ENCODE data around the gene SPG7. TPM values are rescaled to one million over a fixed set of nuclear protein-coding genes. Genes with fewer than 3 reads are reported as not detected.

Gene SPG7
- total RNA-seq, 2 donors from 2014 or later, result 107 to 152 TPM

GRCh38 chr16:89601906-89602272 is 93.7 kb downstream of the SPG7 start:
- no peak overlapping the region for H3K27ac ChIP-seq
- no peak for ATAC-seq
- TF ChIP-seq POLR2A (IDR thresholded peaks at IDR 0.05), result no peak
- TF ChIP-seq, protein P1, sequence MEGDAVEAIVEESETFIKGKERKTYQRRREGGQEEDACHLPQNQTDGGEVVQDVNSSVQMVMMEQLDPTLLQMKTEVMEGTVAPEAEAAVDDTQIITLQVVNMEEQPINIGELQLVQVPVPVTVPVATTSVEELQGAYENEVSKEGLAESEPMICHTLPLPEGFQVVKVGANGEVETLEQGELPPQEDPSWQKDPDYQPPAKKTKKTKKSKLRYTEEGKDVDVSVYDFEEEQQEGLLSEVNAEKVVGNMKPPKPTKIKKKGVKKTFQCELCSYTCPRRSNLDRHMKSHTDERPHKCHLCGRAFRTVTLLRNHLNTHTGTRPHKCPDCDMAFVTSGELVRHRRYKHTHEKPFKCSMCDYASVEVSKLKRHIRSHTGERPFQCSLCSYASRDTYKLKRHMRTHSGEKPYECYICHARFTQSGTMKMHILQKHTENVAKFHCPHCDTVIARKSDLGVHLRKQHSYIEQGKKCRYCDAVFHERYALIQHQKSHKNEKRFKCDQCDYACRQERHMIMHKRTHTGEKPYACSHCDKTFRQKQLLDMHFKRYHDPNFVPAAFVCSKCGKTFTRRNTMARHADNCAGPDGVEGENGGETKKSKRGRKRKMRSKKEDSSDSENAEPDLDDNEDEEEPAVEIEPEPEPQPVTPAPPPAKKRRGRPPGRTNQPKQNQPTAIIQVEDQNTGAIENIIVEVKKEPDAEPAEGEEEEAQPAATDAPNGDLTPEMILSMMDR (IDR thresholded peaks at IDR 0.05), result no peak
- no peaks in the 10 kb centered on the region for H3K27me3 ChIP-seq
- H3K4me1 ChIP-seq, result no peaks in the 10 kb centered on the region
- DNase-seq, result no peak
- H3K36me3 ChIP-seq (replicated peaks in 1 of 2; ENCODE audit: insufficient read depth in 1 of 2, low read depth in 2 of 2), result no peaks in the 10 kb centered on the region
- H3K9me3 ChIP-seq, result no peaks in the 10 kb centered on the region
- H3K4me3 ChIP-seq, result no peak overlapping the region
- intact Hi-C loops (cut with DNase I), result no loop called here
- WGBS, 2 donors, result 54 to 87% methylated on average over 8 to 21 of the region's 22 CpGs

DNA sequence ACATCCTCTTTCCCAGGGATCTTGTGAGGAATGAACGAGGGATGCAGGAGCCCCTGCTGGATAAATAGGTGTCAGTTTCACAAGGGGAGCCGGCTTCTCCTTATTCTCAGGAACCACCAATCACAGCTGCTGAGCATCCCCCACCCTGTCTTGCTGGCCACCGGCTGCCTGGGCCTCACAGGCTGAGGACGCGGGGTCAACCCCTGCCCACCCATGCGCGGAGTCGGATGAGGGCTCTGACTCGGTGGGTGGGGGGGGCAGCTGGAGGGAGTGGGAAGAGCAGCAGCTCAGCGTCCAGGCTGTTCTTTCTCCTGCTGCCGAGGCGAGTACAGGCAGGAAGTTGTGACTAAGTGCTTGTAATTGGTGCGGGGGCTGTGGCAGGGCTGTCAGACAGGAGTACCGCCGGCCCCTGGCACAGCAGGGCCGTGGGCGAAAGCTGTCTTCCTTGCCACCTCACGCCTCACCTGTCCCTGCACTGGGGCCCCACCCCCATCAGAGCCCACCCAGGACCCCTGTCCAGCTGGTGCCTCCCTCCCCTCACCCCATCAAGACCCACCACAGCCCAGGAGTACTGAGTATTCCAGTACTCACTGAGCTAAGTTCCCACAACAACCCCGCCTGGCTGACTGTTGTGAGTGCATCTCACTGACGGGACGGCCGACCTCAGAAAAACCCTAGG is 94.2 kb downstream of the SPG7 start:
- TF ChIP-seq, protein P1 (IDR thresholded peaks at IDR 0.05), result no peak
- TF ChIP-seq POLR2A (IDR thresholded peaks at IDR 0.05), result no peak
- no peaks in the 10 kb centered on the region for H3K4me1 ChIP-seq
- H3K27ac ChIP-seq, result no peak overlapping the region
- WGBS, 2 donors, result 28% methylated on average over 22 of the region's 22 CpGs; no CpG with 5 or more reads in 1 of the 2 donors
- peak; percentile 37 for ATAC-seq
- intact Hi-C loops (cut with DNase I), result no loop called here
- DNase-seq, result no peak
- H3K36me3 ChIP-seq (replicated peaks in 1 of 2; ENCODE audit: insufficient read depth in 1 of 2, low read depth in 2 of 2), result no peaks in the 10 kb centered on the region
- no peaks in the 10 kb centered on the region for H3K27me3 ChIP-seq
- no peak overlapping the region for H3K4me3 ChIP-seq
- no peaks in the 10 kb centered on the region for H3K9me3 ChIP-seq

DNA sequence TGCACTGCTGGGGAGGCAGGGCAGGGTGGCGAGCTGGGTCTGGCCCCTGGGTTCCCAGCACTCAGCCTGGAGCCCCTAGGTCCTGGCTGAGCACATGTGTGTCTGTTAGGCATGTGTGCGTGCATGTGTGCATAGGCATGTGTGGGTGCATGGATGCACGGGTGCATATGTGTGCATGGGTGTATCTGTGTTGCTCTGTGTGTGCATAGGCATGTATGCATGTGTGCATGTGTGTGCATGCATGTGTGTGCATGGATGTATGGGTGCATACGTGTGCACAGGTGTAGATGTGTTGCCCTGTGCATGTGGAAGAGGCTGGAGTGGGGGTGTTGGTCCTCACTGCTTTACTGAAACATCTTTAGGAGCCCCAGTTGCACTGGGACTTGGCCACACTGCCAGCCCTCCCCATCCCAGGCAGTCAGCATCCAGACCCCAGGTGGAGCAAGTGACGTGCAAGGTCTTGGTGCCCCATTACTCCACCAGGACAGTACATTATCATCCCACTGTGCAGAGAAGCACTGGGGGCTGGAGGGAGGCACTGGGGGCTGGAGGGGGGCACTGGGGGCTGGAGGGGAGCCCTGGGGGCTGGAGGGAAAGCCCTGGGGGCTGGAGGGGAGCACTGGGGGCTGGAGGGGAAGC is 94.9 kb downstream of the SPG7 start:
- no peaks in the 10 kb centered on the region for H3K4me1 ChIP-seq
- no peak for ATAC-seq
- intact Hi-C loops (cut with DNase I), result no loop called here
- TF ChIP-seq, protein P1 (IDR thresholded peaks at IDR 0.05), result no peak
- TF ChIP-seq POLR2A (IDR thresholded peaks at IDR 0.05), result no peak
- no peaks in the 10 kb centered on the region for H3K9me3 ChIP-seq
- no peak overlapping the region for H3K27ac ChIP-seq
- no peak overlapping the region for H3K4me3 ChIP-seq
- DNase-seq, result no peak
- H3K36me3 ChIP-seq (replicated peaks in 1 of 2; ENCODE audit: insufficient read depth in 1 of 2, low read depth in 2 of 2), result no peaks in the 10 kb centered on the region
- 68 to 71% methylated on average over 2 to 5 of the region's 5 CpGs for WGBS, 2 donors
- no peaks in the 10 kb centered on the region for H3K27me3 ChIP-seq

DNA sequence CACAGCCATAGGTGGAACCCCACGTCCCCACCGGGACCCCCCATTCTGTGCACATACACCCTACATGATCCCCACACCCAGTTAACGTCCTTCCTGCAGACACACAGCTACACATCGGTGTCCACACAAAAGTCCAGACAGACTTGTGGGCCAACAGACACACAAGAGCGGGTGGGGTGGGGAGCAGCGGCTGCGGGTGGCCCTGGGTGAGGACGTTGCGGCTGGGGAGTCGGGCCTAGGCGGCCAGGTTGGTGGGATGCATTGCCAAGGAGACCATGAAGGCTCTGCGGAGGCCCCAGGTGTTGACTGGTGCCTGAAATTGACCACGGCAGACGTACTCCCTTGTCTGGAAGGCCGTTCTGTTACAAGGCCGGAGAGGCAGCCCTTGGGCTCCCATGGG is 96.6 kb downstream of the SPG7 start:
- H3K36me3 ChIP-seq (replicated peaks in 1 of 2; ENCODE audit: insufficient read depth in 1 of 2, low read depth in 2 of 2), result no peaks in the 10 kb centered on the region
- no peaks in the 10 kb centered on the region for H3K4me1 ChIP-seq
- H3K9me3 ChIP-seq, result no peaks in the 10 kb centered on the region
- H3K27ac ChIP-seq, result no peak overlapping the region
- ATAC-seq, result no peak
- H3K27me3 ChIP-seq, result no peaks in the 10 kb centered on the region
- no peak overlapping the region for H3K4me3 ChIP-seq
- 79 to 100% methylated on average over 3 to 16 of the region's 16 CpGs for WGBS, 2 donors
- no peak for DNase-seq
- TF ChIP-seq, protein P1 (IDR thresholded peaks at IDR 0.05), result no peak
- TF ChIP-seq POLR2A (IDR thresholded peaks at IDR 0.05), result no peak
- intact Hi-C loops (cut with DNase I), result no loop called here
